DMS53 treated with DMSO at 0.1 percent for 48 hours (cell line): ENCODE results near the gene SDHB.

ENCODE experiments used
- DNase-seq: peaks from one replicate; lab custom pipeline; 2025; ENCODE audit not compliant: unreplicated experiment; lab: John Stamatoyannopoulos, UW

SDHB gene

DNA sequence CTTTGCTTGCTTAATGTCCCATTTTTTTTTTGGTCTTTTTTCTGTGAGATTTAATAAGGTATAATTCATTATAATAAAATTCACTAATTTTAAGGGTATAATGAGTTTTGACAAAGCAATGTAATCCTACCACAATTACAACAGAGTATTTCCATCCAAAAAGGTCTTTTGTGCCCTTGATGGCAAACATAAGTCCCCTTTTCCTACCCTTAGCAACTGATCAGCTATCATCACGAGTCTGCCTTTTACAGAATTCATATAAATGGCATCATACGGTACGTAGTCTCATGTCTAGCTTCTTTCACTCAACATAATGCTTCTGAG, 7.5 kb downstream of the SDHB start:
- no peak for DNase-seq

DNA sequence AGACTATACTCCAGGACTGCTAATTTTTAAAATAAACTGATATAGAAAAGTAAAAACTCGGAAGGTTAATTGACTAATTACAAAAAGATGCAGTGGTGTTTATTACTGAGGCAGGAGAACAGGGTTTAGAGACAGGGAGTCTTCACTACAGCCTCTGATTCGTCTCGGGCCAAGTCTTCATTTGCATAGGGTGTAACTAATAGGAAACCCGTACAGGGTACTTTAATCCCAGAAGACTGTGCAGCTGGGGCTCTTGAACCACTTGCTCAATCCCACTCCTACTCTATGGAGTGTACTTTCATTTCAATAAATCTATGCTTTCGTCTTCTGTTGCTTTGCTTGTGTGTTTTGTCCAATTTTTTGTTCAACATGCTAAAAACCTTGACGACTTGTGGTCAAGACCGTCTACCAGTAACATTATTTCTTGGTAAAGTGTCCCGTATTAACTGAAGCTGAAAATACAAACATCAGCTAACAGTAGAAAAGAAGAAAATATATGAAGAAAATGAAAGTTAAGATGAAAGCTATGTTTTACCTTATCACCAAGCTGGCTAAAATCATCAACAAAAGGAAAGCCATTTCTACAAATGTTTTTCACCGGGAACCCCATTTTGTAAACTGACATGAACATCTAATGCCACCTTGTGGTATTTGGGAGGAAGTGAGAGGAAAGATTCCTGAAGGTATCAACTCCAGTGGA, 8.0 kb downstream of the SDHB start:
- DNase-seq = peak; percentile 50

DNA sequence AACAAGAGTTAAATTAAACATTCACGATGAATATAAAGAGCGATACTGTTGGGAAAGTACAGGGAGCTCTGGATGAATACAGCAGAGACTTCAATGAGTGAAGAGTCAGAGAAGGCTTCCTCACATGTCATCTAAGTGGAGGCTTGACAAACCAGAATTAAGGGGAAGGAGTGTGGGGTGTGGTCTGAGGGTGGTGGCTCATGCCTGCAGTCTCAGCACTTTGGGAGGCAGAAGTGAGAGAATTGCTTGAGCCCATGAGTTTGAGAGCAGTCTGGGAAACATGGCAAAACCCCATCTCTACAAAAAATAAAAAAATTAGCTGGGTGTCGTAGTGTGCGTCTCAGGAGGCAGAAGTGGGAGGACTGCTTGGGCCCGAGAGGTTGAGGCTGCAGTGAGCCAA, 8.7 kb downstream of the SDHB start:
- no peak for DNase-seq

DNA sequence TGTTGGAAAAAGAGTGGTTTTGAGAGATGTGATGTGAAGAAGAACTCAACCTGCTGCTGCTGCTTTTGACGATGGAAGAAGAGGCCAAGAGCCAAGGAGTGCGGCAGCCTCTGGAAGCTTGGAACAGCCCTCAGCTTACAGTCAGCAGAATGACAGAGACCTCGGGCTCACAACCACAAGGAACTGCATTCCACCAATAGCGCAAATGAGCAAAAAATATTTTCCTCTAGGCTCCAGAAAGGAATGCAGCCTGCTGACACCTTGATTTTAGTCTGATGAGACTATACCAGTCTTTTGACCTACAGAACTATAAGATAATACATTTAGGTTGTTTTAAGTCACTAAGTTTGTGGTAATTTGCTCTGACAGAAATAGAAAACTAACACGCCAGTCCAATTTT, 10.2 kb downstream of the SDHB start:
- no peak for DNase-seq

DNA sequence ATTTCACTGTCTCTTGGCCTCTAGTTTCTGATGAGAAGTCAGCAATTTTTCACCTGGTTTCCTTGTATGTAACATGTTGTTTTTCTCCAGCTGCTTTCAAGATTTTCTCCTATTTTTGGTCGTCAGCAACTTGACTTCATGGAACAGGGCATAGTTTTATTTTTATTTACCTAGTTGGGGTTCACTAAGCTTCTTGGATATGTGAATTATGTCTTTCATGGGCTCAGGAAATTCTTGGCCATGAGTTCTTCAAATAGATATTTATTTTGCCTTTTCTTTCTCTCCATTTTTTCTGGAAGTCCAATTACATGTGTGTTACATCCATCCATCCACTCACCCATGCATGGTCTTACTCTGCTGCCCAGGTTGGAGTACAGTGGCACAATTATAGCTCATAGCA, 13.7 kb downstream of the SDHB start:
- DNase-seq = no peak

GRCh38 chr1:17039522-17039921, 14.3 kb downstream of the SDHB start:
- no peak for DNase-seq

GRCh38 chr1:17033481-17033880, 20.4 kb downstream of the SDHB start:
- DNase-seq = no peak

GRCh38 chr1:17032741-17033140, 21.1 kb downstream of the SDHB start:
- no peak for DNase-seq

DNA sequence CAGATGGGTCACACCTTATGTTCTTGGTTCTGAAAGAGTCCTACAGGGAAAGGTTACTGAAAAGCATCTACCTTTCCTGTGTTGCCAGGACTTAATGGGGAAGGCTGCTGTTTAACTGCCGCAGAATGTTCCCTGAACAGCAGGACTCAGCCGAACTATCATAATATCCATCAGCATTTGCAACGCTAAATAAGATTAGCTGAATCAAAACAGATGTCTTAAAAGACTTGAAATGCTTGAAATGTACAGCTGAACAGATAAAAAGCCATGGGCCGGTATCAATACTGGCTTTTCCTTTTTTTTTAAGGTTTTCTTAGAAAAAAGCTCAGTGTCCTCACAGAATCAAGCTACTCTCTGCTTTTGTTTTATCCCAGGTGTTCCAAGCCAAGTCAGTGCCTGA, 22.4 kb downstream of the SDHB start:
- DNase-seq = no peak

GRCh38 chr1:17030206-17030605, 23.6 kb downstream of the SDHB start:
- no peak for DNase-seq

DNA sequence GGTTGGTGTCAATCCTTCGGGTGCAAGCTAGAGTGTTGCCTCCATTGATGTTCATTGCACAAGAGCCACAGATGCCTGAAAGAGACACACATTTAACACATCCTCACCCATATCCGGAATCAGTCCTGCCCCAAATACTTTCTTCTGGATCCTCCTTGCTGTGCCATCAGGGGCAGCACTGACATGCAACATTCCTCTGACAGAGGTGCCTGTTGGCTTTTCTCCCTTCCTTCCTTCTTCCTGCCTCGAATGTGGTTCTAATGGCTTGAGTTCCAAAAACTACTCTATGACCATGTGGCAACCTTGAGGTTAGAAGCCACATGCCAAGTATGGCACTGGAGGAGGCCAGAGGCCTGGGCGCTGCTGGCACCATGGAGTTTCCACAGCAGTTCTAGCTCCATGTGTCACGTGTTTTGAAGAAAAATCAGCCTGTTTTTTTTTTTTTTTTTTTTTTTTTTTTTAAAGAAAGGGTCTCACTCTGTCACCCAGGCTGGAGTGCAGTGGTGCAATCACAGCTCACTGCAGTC, 25.1 kb downstream of the SDHB start:
- DNase-seq = no peak

DNA sequence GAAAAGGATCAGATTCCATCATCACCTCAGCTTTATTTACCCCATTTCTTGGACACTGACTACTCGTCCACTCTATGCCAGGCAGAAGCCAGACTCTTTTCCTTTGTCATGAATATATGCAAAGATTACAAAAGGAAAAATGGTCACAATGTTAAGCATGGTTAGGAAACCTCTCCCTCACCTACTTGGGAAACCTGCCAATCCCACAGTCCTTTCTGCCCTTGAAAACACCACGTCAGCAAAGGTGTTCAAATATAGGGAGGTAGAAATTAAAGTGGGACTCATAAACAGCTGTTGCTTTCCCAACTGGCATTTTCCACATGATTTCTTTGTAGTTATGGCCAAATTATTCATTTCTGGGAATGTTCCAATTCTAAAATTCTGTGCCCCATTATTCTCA, 25.9 kb downstream of the SDHB start:
- DNase-seq = no peak

DNA sequence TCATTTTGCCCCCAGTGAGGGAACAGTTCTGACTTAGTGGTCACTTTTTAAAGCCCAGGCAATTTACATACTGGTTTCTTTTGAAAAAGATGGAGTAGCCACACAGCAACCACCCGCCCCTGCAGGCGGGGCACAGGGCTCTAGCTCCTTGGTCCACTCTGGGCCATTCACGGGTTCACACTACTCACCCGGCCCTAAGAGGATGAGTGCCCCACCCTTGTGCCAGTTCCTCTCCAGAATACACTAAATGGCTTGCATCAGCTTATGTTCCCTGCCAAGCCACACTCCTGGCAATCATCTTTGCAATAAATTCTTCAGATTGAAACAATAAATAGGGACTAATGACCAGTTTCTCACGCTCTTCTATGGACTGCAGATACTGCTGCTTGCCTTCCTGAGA, 26.4 kb downstream of the SDHB start:
- no peak for DNase-seq

DNA sequence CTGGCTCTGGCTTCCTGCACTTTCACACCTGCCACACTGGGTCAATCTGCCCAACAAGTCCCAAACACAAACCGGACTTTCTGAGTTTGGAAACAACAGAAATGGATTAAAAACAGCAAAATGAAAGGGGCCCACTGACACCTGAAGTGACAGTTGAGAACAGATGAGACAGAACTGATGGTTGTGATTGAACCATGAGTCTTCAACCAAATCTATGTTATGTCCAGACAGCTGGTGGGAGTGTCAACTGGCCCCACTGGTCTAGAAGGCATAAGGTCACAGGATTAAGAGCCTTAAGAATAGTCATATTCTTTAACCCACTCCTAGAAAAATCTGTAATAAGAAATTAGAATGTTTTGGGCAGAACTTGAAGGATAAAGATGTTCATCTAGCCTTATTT, 29.1 kb downstream of the SDHB start:
- DNase-seq = no peak

DNA sequence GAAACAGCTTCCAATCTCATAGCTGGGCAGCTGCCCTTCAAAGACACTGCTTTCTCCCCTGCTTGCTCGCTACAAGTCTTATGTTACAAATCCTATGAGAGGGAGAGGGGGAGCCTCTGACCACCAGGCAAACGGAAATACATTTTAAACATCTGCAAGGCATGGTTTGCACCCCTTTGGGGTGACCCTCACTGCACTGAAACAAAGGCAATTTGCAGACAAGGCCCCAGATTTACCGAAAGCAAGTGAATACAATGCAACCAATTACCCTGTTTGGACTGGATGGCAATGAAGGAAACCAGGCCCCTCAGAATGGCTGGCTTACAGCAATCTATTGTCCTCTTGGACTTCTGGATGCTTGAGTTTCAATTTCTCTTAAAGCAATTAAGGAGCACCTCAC, 30.3 kb downstream of the SDHB start:
- DNase-seq = no peak

GRCh38 chr1:17023102-17023501, 30.7 kb downstream of the SDHB start:
- DNase-seq = no peak

DNA sequence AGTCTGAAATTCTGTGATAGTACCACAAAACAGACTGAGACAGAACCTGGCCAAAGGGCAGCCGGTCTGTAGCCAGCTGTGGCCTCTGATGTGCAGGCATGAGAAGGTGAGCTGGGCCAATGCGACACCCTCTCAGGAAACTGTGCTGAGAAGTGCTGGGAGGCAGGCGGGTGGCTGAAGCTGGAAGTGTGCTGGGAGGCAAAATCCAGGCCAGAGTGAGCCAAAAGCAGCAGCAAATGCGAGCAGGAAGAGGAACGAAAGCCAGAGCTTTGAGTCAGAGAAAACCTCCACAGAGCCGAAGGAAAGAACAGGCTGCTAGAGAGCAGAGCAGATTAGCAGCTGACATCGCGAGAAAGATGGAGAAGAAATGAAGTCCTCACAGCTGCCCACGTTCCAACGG, 31.9 kb downstream of the SDHB start:
- no peak for DNase-seq

DNA sequence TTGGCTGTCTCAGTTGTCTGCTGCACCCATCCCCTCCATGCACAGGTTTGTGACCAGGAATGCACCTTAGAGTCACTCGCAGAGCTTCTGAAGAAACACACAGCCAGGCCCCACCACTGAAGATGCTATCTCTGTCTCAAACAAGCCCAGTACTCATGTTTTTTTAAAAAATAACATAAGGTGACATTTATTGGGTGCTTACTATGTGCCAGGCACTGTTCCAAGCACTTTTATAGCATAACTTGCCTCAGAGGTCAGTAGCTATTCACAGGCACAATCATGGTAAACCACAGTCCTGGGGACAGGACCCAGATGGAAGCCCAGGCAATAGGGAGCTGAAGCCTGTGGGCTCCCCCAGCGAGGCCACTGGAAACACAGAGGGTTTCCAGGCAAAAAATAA, 33.3 kb downstream of the SDHB start:
- DNase-seq = no peak

DNA sequence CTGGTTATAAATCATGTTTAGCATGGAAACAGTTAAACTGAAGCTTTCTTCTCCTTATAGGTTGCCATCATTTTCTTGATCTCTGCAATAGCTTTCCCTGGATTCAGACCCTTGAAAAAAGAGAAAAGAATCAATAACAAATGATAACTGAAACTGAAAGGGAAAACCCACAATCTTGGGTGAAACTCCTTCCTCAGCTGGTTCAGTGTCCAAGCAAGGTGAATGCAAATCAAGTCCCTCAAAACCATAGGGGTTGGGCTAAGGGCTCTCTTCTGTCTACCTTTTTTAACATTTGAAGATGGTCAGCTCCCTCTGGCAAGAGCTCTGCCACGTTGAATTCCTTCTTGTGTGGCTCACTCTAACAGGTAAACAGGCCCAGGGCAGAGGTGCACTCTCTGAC, 35.0 kb downstream of the SDHB start:
- no peak for DNase-seq

DNA sequence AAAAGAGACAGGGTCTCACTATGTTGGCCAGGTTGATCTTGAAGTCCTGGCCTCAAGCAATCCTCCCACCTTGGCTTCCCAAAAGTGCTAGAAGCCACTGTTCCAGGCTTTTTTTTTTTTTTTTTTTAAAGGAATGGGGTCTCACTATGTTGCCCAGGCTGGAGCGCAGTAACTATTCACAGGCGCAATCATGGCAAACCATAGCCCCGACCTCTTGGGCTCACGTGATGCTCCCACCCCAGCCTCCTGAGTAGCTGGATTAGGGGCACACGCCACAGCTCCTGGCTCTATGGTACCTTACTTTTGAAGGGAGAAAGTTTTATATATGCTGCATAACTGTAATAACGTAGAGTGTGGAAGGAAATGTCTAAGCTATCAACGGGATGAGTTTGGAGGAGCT, 36.4 kb downstream of the SDHB start:
- DNase-seq = no peak

DNA sequence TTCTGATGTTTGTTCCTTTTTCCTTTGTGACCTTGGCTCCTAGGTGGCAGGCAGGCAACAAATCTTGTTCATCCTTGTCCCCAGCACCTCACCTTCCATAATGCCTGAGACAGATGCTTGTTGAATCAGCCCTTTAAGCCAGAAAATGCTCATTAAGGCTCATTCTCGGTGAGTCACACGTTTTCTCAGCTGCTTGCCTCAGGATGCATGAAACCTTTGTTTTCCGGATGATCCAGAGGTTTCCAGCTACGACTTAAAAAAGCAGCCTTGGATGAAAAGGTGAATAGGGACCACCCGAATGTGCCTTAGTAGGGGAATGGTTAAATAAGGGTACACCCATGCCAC, 37.5 kb downstream of the SDHB start:
- DNase-seq = peak; percentile 3

- no peak for DNase-seq
These were observed 38.9 kb downstream of the SDHB start for GRCh38 chr1:17014671-17015567.
